SJSA1 (cell line): ENCODE results near the gene TFF1. TPM values are rescaled to one million over a fixed set of nuclear protein-coding genes. Genes with fewer than 3 reads are reported as not detected.
A peak's percentile ranks its signal among the peaks of the same experiment; 100 is the strongest.

ENCODE experiments used
- DNase-seq, 2 experiments: peaks; one replicate each; pipeline ENCODE4 v3.0.0-alpha.2; 2015 to 2020; ENCODE audit warnings: low spot score in 2 of 2, low read depth in 1 of 2
- H3K27ac ChIP-seq: fragments of 250-450 bp; sonication (Bioruptor Pico); 2 replicates; pipeline ENCODE4 v1.5.1; 2020; ENCODE audit warnings: mild to moderate bottlenecking, moderate library complexity
- H3K27me3 ChIP-seq: fragments of 250-450 bp; sonication (Bioruptor Pico); replicated peaks from 2 replicates; pipeline ENCODE4 v1.5.1; 2020; ENCODE audit warnings: mild to moderate bottlenecking, moderate library complexity
- H3K36me3 ChIP-seq: fragments of 250-450 bp; sonication (Bioruptor Pico); 2 replicates; pipeline ENCODE4 v1.5.1; 2020; ENCODE audit warnings: mild to moderate bottlenecking
- H3K4me1 ChIP-seq: fragments of 250-450 bp; sonication (Bioruptor Pico); replicated peaks from 2 replicates; pipeline ENCODE4 v1.6.1; 2021; ENCODE audit warnings: mild to moderate bottlenecking
- H3K4me3 ChIP-seq: fragments of 250-450 bp; sonication (Bioruptor Pico); 2 replicates; pipeline ENCODE4 v1.5.1; 2020; ENCODE audit warnings: mild to moderate bottlenecking
- H3K9me3 ChIP-seq: fragments of 250-450 bp; sonication (Bioruptor Pico); replicated peaks from 2 replicates; pipeline ENCODE4 v1.5.1; 2020; ENCODE audit warnings: mild to moderate bottlenecking
- total RNA-seq: library from RNA; depleted of rRNA; stranded (reverse); fragments of >200 nt; shearing (Covaris generic); gene quantifications from 2 replicates; pipeline ENCODE4 v1.2.3, GENCODE V29; 2014

TFF1 gene
- total RNA-seq, 1 experiment from 2014 or later = not detected

GRCh38 chr21:42393443-42393950 is 27.2 kb upstream of the TFF1 start:
- Histone ChIP-seq H3K36me3 (no peaks in the 10 kb centered on the region), H3K4me3 (no peak overlapping the region), H3K27ac (peak overlapping the region; percentile 14; the same call in 1 of the 2 replicates), H3K4me1 (peaks cover 23% of the 10 kb centered on the region), H3K9me3 (no peaks in the 10 kb centered on the region), H3K27me3 (no peaks in the 10 kb centered on the region)
- DNase-seq = no peak

GRCh38 chr21:42392731-42393442 is 26.6 kb upstream of the TFF1 start:
- H3K4me1 ChIP-seq = peaks cover 23% of the 10 kb centered on the region
- H3K9me3 ChIP-seq = no peaks in the 10 kb centered on the region
- DNase-seq = peak in 1 of 2 experiments; percentile 52
- peak overlapping the region; percentile 25 for H3K27ac ChIP-seq
- H3K36me3 ChIP-seq = no peaks in the 10 kb centered on the region
- no peaks in the 10 kb centered on the region for H3K27me3 ChIP-seq
- no peak overlapping the region for H3K4me3 ChIP-seq

- H3K27ac ChIP-seq = no peak overlapping the region
- no peak for DNase-seq
- no peaks in the 10 kb centered on the region for H3K9me3 ChIP-seq
- H3K27me3 ChIP-seq = no peaks in the 10 kb centered on the region
- no peaks in the 10 kb centered on the region for H3K36me3 ChIP-seq
- peaks cover 23% of the 10 kb centered on the region for H3K4me1 ChIP-seq
- H3K4me3 ChIP-seq = no peak overlapping the region
These were observed 25.0 kb upstream of the TFF1 start for GRCh38 chr21:42391297-42391696.

- H3K9me3 ChIP-seq = no peaks in the 10 kb centered on the region
- DNase-seq = no peak
- peaks cover 23% of the 10 kb centered on the region for H3K4me1 ChIP-seq
- no peaks in the 10 kb centered on the region for H3K27me3 ChIP-seq
- H3K27ac ChIP-seq = no peak overlapping the region
- no peaks in the 10 kb centered on the region for H3K36me3 ChIP-seq
- no peak overlapping the region for H3K4me3 ChIP-seq
These were observed 24.4 kb upstream of the TFF1 start for GRCh38 chr21:42390696-42391095.

GRCh38 chr21:42390193-42390592 is 23.9 kb upstream of the TFF1 start:
- Histone ChIP-seq H3K27me3 (no peaks in the 10 kb centered on the region), H3K4me3 (no peak overlapping the region), H3K4me1 (peaks cover 23% of the 10 kb centered on the region), H3K36me3 (no peaks in the 10 kb centered on the region), H3K9me3 (no peaks in the 10 kb centered on the region), H3K27ac (no peak overlapping the region)
- DNase-seq = no peak

- H3K27me3 ChIP-seq = no peaks in the 10 kb centered on the region
- no peak overlapping the region for H3K27ac ChIP-seq
- no peaks in the 10 kb centered on the region for H3K36me3 ChIP-seq
- DNase-seq = no peak
- H3K9me3 ChIP-seq = no peaks in the 10 kb centered on the region
- no peak overlapping the region for H3K4me3 ChIP-seq
- H3K4me1 ChIP-seq = peaks cover 23% of the 10 kb centered on the region
These were observed 23.1 kb upstream of the TFF1 start for GRCh38 chr21:42389449-42389835.

GRCh38 chr21:42388740-42389448 is 22.6 kb upstream of the TFF1 start:
- Histone ChIP-seq H3K4me3 (no peak overlapping the region), H3K27ac (no peak overlapping the region), H3K9me3 (no peaks in the 10 kb centered on the region), H3K27me3 (no peaks in the 10 kb centered on the region), H3K4me1 (peaks cover 23% of the 10 kb centered on the region), H3K36me3 (no peaks in the 10 kb centered on the region)
- DNase-seq = no peak

GRCh38 chr21:42387843-42388340 is 21.6 kb upstream of the TFF1 start:
- Histone ChIP-seq H3K27me3 (no peaks in the 10 kb centered on the region), H3K36me3 (no peaks in the 10 kb centered on the region), H3K4me3 (no peak overlapping the region), H3K4me1 (peaks cover 16% of the 10 kb centered on the region), H3K27ac (no peak overlapping the region), H3K9me3 (no peaks in the 10 kb centered on the region)
- DNase-seq = no peak

- no peaks in the 10 kb centered on the region for H3K36me3 ChIP-seq
- peaks cover 9% of the 10 kb centered on the region for H3K4me1 ChIP-seq
- DNase-seq = no peak
- no peak overlapping the region for H3K27ac ChIP-seq
- no peak overlapping the region for H3K4me3 ChIP-seq
- H3K9me3 ChIP-seq = no peaks in the 10 kb centered on the region
- no peaks in the 10 kb centered on the region for H3K27me3 ChIP-seq
These were observed 20.8 kb upstream of the TFF1 start for GRCh38 chr21:42387164-42387563.

- peaks cover 9% of the 10 kb centered on the region; the same call in 1 of the 2 replicates for H3K4me1 ChIP-seq
- no peaks in the 10 kb centered on the region for H3K27me3 ChIP-seq
- H3K4me3 ChIP-seq = no peak overlapping the region
- no peak overlapping the region for H3K27ac ChIP-seq
- no peaks in the 10 kb centered on the region for H3K36me3 ChIP-seq
- DNase-seq = no peak
- H3K9me3 ChIP-seq = 0 out of 2 replicates have a peak, but pooled peaks cover 5% of the 10 kb centered on the region
These were observed 19.8 kb upstream of the TFF1 start for GRCh38 chr21:42386034-42386591.

- no peak overlapping the region for H3K27ac ChIP-seq
- peaks cover 5% of the 10 kb centered on the region; the same call in 1 of the 2 replicates for H3K4me1 ChIP-seq
- no peak overlapping the region for H3K4me3 ChIP-seq
- H3K36me3 ChIP-seq = no peaks in the 10 kb centered on the region
- 0 out of 2 replicates have a peak, but pooled peaks cover 5% of the 10 kb centered on the region for H3K9me3 ChIP-seq
- H3K27me3 ChIP-seq = no peaks in the 10 kb centered on the region
- no peak for DNase-seq
These were observed 19.3 kb upstream of the TFF1 start for GRCh38 chr21:42385619-42386018.

GRCh38 chr21:42384989-42385388 is 18.7 kb upstream of the TFF1 start:
- 0 out of 2 replicates have a peak, but pooled peaks cover 5% of the 10 kb centered on the region for H3K9me3 ChIP-seq
- no peak overlapping the region for H3K27ac ChIP-seq
- H3K27me3 ChIP-seq = no peaks in the 10 kb centered on the region
- no peak overlapping the region for H3K4me3 ChIP-seq
- H3K4me1 ChIP-seq = no peaks in the 10 kb centered on the region
- H3K36me3 ChIP-seq = no peaks in the 10 kb centered on the region
- DNase-seq = no peak

- Histone ChIP-seq H3K4me1 (no peaks in the 10 kb centered on the region), H3K4me3 (no peak overlapping the region), H3K27me3 (no peaks in the 10 kb centered on the region), H3K9me3 (0 out of 2 replicates have a peak, but pooled peaks cover 5% of the 10 kb centered on the region), H3K36me3 (no peaks in the 10 kb centered on the region), H3K27ac (no peak overlapping the region)
- no peak for DNase-seq
These were observed 18.0 kb upstream of the TFF1 start for GRCh38 chr21:42384156-42384945.
